HepG2 (cell line): Measurements from ENCODE around the gene PSMB11. TPM values are rescaled to one million over a fixed set of nuclear protein-coding genes. Genes with fewer than 3 reads are reported as not detected.
A peak's percentile ranks its signal among the peaks of the same experiment; 100 is the strongest.

Experiments
- ADNP ChIP-seq: sonication (generic); formaldehyde crosslinking; IDR thresholded peaks from 2 replicates; pipeline ENCODE4 v1.4.0; 2020; ENCODE audit warnings: missing genetic modification reagents
- BCL6 ChIP-seq: IDR thresholded peaks from 2 replicates; pipeline ENCODE4 v1.6.1; 2016; ENCODE audit warnings: missing genetic modification reagents, missing compliant biosample characterization
- BCLAF1 ChIP-seq: fragments of 450-650 bp; IDR thresholded peaks from 2 replicates; pipeline ENCODE4 v1.6.1; 2017; ENCODE audit warnings: mild to moderate bottlenecking
- CCAR2 ChIP-seq: fragments of 200-400 bp; formaldehyde crosslinking; optimal IDR thresholded peaks from 2 replicates; pipeline ENCODE3; 2018; ENCODE audit warnings: low read depth, mild to moderate bottlenecking, low read length, moderate library complexity
- FIP1L1 ChIP-seq: fragments of 200-400 bp; formaldehyde crosslinking; IDR thresholded peaks from 2 replicates; pipeline ENCODE4 v1.6.1; 2018; ENCODE audit warnings: low read depth, mild to moderate bottlenecking, low read length, moderate library complexity, borderline replicate concordance; ENCODE audit not compliant: insufficient read depth
- FOXO1 ChIP-seq: sonication (generic); formaldehyde crosslinking; IDR thresholded peaks from 2 replicates; pipeline ENCODE4 v1.4.0; 2020; ENCODE audit warnings: missing genetic modification reagents
- GATAD1 ChIP-seq: IDR thresholded peaks from 2 replicates; pipeline ENCODE4 v1.6.1; 2016; ENCODE audit warnings: missing genetic modification reagents, missing compliant biosample characterization
- HOXA5 ChIP-seq: sonication (generic); formaldehyde crosslinking; IDR thresholded peaks from 2 replicates; pipeline ENCODE4 v1.4.0; 2020; ENCODE audit warnings: missing genetic modification reagents
- SPEN ChIP-seq: sonication (generic); formaldehyde crosslinking; IDR thresholded peaks from 2 replicates; pipeline ENCODE4 v1.5.1; 2020; ENCODE audit warnings: low read depth, mild to moderate bottlenecking, missing genetic modification reagents
- TCF7L2 ChIP-seq: IDR thresholded peaks from 2 replicates; pipeline ENCODE4 v1.6.1; 2011; ENCODE audit warnings: mild to moderate bottlenecking, low read depth, low read length, moderate library complexity
- YEATS2 ChIP-seq: sonication (generic); formaldehyde crosslinking; IDR thresholded peaks from 2 replicates; pipeline ENCODE4 v1.4.0; 2020; ENCODE audit warnings: missing genetic modification reagents, borderline replicate concordance
- ZBTB38 ChIP-seq: sonication (generic); formaldehyde crosslinking; IDR thresholded peaks from 2 replicates; pipeline ENCODE4 v1.5.1; 2020; ENCODE audit warnings: mild to moderate bottlenecking, missing genetic modification reagents
- ZMYM3 ChIP-seq: sonication (generic); formaldehyde crosslinking; IDR thresholded peaks from 2 replicates; pipeline ENCODE4 v1.5.1; 2020; ENCODE audit warnings: mild to moderate bottlenecking, missing genetic modification reagents
- ZNF235 ChIP-seq: sonication (generic); formaldehyde crosslinking; IDR thresholded peaks from 2 replicates; pipeline ENCODE4 v1.8.1; 2023; ENCODE audit warnings: mild to moderate bottlenecking, missing genetic modification reagents, borderline replicate concordance
- ZNF557 ChIP-seq: sonication (generic); formaldehyde crosslinking; IDR thresholded peaks from 2 replicates; pipeline ENCODE4 v1.4.0; 2020; ENCODE audit warnings: missing genetic modification reagents
- ZNF570 ChIP-seq: sonication (generic); formaldehyde crosslinking; IDR thresholded peaks from 2 replicates; pipeline ENCODE4 v1.4.0; 2020; ENCODE audit warnings: mild to moderate bottlenecking, missing genetic modification reagents, borderline replicate concordance
- ZSCAN9 ChIP-seq: IDR thresholded peaks from 2 replicates; pipeline ENCODE4 v1.6.1; 2016; ENCODE audit warnings: borderline replicate concordance
- polyA plus RNA-seq, 8 experiments: library from polyadenylated mRNA; depleted of rRNA in 3 of 8; stranded (reverse) in 7 of 8; unstranded in 1 of 8; fragments of >200 nt; fragmentation: Illumina TruSeq in 4 of 8; extraction: Trizol in 4 of 8; gene quantifications; 2 replicates each; pipeline versions ENCODE4 v1.2.1 to v1.2.3, GENCODE V29; 2011 to 2016; ENCODE audit warnings: low read depth in 4 of 8, missing spikeins in 1 of 8, mixed read lengths in 1 of 8; ENCODE audit not compliant: insufficient read depth in 1 of 8
- total RNA-seq, 5 experiments: library from RNA; depleted of rRNA; stranded (reverse); fragments of >200 nt; fragmentation: Illumina TruSeq; extraction: Trizol; gene quantifications; 2 replicates each; pipeline ENCODE4 v1.2.3, GENCODE V29; 2016; ENCODE audit warnings: low read depth in 1 of 5
- TF ChIP-seq, protein P1 (sequence below): sonication (generic); formaldehyde crosslinking; IDR thresholded peaks from 2 replicates; pipeline ENCODE4 v1.4.0; 2020; ENCODE audit warnings: missing genetic modification reagents
- TF ChIP-seq, protein P2 (sequence below): sonication (generic); formaldehyde crosslinking; IDR thresholded peaks from 2 replicates; pipeline ENCODE4 v1.5.0; 2020; ENCODE audit warnings: mild to moderate bottlenecking, low read depth, missing genetic modification reagents, borderline replicate concordance
- TF ChIP-seq, protein P3 (sequence below): sonication (generic); formaldehyde crosslinking; IDR thresholded peaks from 2 replicates; pipeline ENCODE4 v1.4.0; 2020; ENCODE audit warnings: missing genetic modification reagents, borderline replicate concordance
- TF ChIP-seq, protein P4 (sequence below): sonication (generic); formaldehyde crosslinking; IDR thresholded peaks from 2 replicates; pipeline ENCODE4 v1.4.0; 2020; ENCODE audit warnings: missing genetic modification reagents

Gene PSMB11
- total and polyA plus RNA-seq, 2 of the 13 experiments (the other 11 are each of a cell fraction or from before 2014, with no cell fraction given) = not detected

DNA sequence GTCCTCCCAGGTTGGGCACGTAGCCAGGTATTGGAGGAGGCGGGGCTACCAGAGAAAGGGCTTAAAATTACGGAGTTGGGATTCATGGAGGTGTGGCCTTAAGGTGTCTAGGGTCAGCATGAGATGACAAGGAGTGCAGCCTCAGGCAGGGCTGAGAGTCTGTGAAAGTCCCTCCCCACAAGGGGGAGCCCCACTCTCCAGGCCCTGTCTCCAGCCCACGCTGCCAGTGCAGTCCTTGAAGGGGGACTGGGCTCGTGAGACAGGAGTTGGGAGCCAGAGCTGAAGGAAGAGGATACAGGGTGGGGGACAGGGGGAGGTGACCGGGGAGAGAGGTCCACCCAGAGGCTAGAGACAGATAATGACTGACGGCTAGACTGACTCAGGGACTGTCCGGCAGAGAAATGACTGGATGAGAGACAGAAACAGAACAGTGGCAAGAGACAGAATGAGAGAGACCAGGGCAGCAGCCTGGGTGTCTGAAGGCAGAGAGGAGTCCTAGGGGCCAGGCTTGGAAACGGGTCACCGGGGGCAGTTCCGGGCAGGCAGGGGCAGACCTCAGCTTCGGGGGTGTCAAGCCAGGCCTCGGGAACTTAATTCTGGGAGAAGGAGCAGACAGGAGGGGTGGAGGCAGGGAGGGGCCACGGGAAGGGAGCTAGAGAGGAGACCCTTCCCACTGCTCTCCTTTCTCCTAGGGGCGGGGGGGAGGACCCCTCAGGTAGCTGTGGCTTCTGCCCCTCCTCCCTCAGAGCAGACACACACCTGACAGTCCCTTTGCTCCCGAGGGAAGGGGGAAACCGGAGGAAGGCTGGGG, 14.3 kb downstream of the PSMB11 start (continued):
- no peak for TF ChIP-seq ZNF235 (CRISPR knock-in tag)
- peak; percentile 53; the same call in 1 of the 2 replicates for TF ChIP-seq ZSCAN9 (CRISPR knock-in tag)
- peak; percentile 63; the same call in 1 of the 2 replicates for TF ChIP-seq HOXA5 (CRISPR knock-in tag)
- TF ChIP-seq BCL6 (CRISPR knock-in tag) = peak; percentile 35; the same call in 1 of the 2 replicates
- no peak for TF ChIP-seq TCF7L2
- TF ChIP-seq BCLAF1 = no peak
- TF ChIP-seq ZNF557 = no peak
- TF ChIP-seq YEATS2 (CRISPR knock-in tag) = peak; percentile 75; the same call in 1 of the 2 replicates
- TF ChIP-seq ZBTB38 (CRISPR knock-in tag) = peak; percentile 69; the same call in 1 of the 2 replicates
- TF ChIP-seq, protein P1, sequence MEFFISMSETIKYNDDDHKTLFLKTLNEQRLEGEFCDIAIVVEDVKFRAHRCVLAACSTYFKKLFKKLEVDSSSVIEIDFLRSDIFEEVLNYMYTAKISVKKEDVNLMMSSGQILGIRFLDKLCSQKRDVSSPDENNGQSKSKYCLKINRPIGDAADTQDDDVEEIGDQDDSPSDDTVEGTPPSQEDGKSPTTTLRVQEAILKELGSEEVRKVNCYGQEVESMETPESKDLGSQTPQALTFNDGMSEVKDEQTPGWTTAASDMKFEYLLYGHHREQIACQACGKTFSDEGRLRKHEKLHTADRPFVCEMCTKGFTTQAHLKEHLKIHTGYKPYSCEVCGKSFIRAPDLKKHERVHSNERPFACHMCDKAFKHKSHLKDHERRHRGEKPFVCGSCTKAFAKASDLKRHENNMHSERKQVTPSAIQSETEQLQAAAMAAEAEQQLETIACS (CRISPR knock-in tag) = no peak
- TF ChIP-seq GATAD1 (CRISPR knock-in tag) = peak; percentile 70
- no peak for TF ChIP-seq ZNF570 (CRISPR knock-in tag)
- TF ChIP-seq SPEN = no peak
- no peak; the same call in 1 of the 2 replicates for TF ChIP-seq FOXO1
- TF ChIP-seq, protein P2, sequence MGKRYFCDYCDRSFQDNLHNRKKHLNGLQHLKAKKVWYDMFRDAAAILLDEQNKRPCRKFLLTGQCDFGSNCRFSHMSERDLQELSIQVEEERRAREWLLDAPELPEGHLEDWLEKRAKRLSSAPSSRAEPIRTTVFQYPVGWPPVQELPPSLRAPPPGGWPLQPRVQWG (CRISPR knock-in tag) = no peak
- 0 out of 2 replicates have a peak, but pooled peaks have one; percentile 28 for TF ChIP-seq FIP1L1
- no peak for TF ChIP-seq ADNP (CRISPR knock-in tag)
- TF ChIP-seq ZMYM3 (CRISPR knock-in tag) = peak; percentile 73; the same call in 1 of the 2 replicates
- TF ChIP-seq, protein P3, sequence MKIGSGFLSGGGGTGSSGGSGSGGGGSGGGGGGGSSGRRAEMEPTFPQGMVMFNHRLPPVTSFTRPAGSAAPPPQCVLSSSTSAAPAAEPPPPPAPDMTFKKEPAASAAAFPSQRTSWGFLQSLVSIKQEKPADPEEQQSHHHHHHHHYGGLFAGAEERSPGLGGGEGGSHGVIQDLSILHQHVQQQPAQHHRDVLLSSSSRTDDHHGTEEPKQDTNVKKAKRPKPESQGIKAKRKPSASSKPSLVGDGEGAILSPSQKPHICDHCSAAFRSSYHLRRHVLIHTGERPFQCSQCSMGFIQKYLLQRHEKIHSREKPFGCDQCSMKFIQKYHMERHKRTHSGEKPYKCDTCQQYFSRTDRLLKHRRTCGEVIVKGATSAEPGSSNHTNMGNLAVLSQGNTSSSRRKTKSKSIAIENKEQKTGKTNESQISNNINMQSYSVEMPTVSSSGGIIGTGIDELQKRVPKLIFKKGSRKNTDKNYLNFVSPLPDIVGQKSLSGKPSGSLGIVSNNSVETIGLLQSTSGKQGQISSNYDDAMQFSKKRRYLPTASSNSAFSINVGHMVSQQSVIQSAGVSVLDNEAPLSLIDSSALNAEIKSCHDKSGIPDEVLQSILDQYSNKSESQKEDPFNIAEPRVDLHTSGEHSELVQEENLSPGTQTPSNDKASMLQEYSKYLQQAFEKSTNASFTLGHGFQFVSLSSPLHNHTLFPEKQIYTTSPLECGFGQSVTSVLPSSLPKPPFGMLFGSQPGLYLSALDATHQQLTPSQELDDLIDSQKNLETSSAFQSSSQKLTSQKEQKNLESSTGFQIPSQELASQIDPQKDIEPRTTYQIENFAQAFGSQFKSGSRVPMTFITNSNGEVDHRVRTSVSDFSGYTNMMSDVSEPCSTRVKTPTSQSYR (CRISPR knock-in tag) = 0 out of 2 replicates have a peak, but pooled peaks have one; percentile 24
- TF ChIP-seq, protein P4, sequence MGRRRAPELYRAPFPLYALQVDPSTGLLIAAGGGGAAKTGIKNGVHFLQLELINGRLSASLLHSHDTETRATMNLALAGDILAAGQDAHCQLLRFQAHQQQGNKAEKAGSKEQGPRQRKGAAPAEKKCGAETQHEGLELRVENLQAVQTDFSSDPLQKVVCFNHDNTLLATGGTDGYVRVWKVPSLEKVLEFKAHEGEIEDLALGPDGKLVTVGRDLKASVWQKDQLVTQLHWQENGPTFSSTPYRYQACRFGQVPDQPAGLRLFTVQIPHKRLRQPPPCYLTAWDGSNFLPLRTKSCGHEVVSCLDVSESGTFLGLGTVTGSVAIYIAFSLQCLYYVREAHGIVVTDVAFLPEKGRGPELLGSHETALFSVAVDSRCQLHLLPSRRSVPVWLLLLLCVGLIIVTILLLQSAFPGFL = no peak
- TF ChIP-seq CCAR2 = peak; percentile 48
